Mesendoderm (in vitro differentiated cells): ENCODE results near the gene TRPV5.

ENCODE experiments used
- DNase-seq: peaks from one replicate; pipeline ENCODE4 v3.0.0; 2013
- H2AK5ac ChIP-seq: 2 replicates; pipeline ENCODE4 v1.6.1; 2013; ENCODE audit warnings: low read length, inconsistent platforms
- H2BK120ac ChIP-seq: 2 replicates; pipeline ENCODE4 v1.6.1; 2013; ENCODE audit warnings: low read depth, mild to moderate bottlenecking, low read length, moderate library complexity, mixed read lengths
- H2BK15ac ChIP-seq: replicated peaks from 2 replicates; pipeline ENCODE4 v1.6.1; 2013; ENCODE audit warnings: low read depth, mild to moderate bottlenecking, moderate library complexity
- H2BK5ac ChIP-seq: 2 replicates; pipeline ENCODE4 v1.6.1; 2013; ENCODE audit warnings: low read length, inconsistent platforms
- H3K18ac ChIP-seq: 2 replicates; pipeline ENCODE4 v1.6.1; 2013; ENCODE audit warnings: mild to moderate bottlenecking, low read length, mixed read lengths
- H3K23ac ChIP-seq: one replicate; pipeline ENCODE4 v1.6.1; 2013; ENCODE audit warnings: low read length
- H3K27ac ChIP-seq: 2 replicates; pipeline ENCODE4 v1.5.1; 2013; ENCODE audit warnings: low read depth, mild to moderate bottlenecking, inconsistent platforms, low read length, moderate library complexity
- H3K27me3 ChIP-seq: 2 replicates; pipeline ENCODE4 v1.6.1; 2013; ENCODE audit warnings: low read length, control low read depth, mild to moderate bottlenecking, inconsistent platforms; ENCODE audit not compliant: insufficient read depth, poor library complexity
- H3K36me3 ChIP-seq: 2 replicates; pipeline ENCODE4 v1.6.1; 2013; ENCODE audit warnings: low read length, inconsistent platforms; ENCODE audit not compliant: control insufficient read depth, insufficient read depth
- H3K4ac ChIP-seq: one replicate; pipeline ENCODE4 v1.6.1; 2013; ENCODE audit warnings: low read depth, mild to moderate bottlenecking, low read length, moderate library complexity
- H3K4me1 ChIP-seq: 2 replicates; pipeline ENCODE4 v1.6.1; 2013; ENCODE audit warnings: low read depth, low read length, inconsistent platforms; ENCODE audit not compliant: control insufficient read depth
- H3K4me2 ChIP-seq: 2 replicates; pipeline ENCODE4 v1.6.1; 2013; ENCODE audit warnings: low read length
- H3K4me3 ChIP-seq: 2 replicates; pipeline ENCODE4 v1.5.1; 2013; ENCODE audit warnings: mild to moderate bottlenecking, low read length
- H3K56ac ChIP-seq: one replicate; pipeline ENCODE4 v1.6.1; 2013; ENCODE audit warnings: low read length
- H3K79me1 ChIP-seq: 2 replicates; pipeline ENCODE4 v1.6.1; 2013; ENCODE audit warnings: low read length, inconsistent platforms
- H3K79me2 ChIP-seq: 2 replicates; pipeline ENCODE4 v1.6.1; 2013; ENCODE audit warnings: mild to moderate bottlenecking, low read length; ENCODE audit not compliant: control insufficient read depth, insufficient read depth
- H3K9ac ChIP-seq: 2 replicates; pipeline ENCODE4 v1.6.1; 2013; ENCODE audit warnings: low read length, inconsistent platforms
- H4K5ac ChIP-seq: one replicate; pipeline ENCODE4 v1.6.1; 2013; ENCODE audit warnings: low read length
- H4K8ac ChIP-seq: one replicate; pipeline ENCODE4 v1.6.1; 2013; ENCODE audit warnings: low read depth, mild to moderate bottlenecking, control low read depth, low read length, moderate library complexity
- WGBS: extraction: QIAGEN DNeasy Blood & Tissue Kit; methylation state at CpG from one replicate; pipeline ENCODE4 v1.1.7; 2013; ENCODE audit warnings: low lambda C conversion rate, missing lambda C conversion rate; ENCODE audit not compliant: insufficient coverage; ENCODE audit errors: extremely low coverage; 5-methylcytosine and 5-hydroxymethylcytosine counted together

Gene TRPV5

GRCh38 chr7:142923391-142923790, 10.2 kb downstream of the TRPV5 start:
- no CpG with 5 or more reads among the region's 2 CpGs for WGBS

DNA sequence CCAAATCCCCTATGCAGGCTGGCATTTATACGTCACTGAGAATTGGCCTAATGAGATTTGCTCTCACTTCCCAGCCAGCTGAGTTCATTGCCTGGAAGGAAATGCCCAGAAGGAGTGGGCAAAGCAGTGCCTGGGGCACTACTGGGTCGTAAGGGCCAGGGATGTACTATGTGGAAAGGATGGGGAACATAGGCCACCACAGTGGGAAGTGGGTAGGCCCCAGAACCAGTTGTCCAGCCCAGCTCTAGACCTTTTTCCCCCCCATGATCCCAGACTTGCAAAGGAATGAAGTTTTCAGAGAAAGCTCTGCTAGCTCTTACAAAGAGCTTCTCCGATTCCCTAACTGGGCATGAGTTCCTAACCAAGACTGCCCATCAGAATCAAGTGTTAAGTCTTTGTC, 13.9 kb downstream of the TRPV5 start:
- H3K18ac ChIP-seq: no peak overlapping the region
- H3K9ac ChIP-seq: no peak overlapping the region
- no peaks in the 10 kb centered on the region for H3K36me3 ChIP-seq
- H2AK5ac ChIP-seq: no peak overlapping the region
- no peaks in the 10 kb centered on the region for H3K79me1 ChIP-seq
- H3K27me3 ChIP-seq: no peaks in the 10 kb centered on the region
- H3K23ac ChIP-seq: no peak overlapping the region
- H3K56ac ChIP-seq: no peak overlapping the region
- no peak overlapping the region for H2BK5ac ChIP-seq
- WGBS: no CpG with 5 or more reads among the region's 3 CpGs
- no peaks in the 10 kb centered on the region for H3K79me2 ChIP-seq
- H3K4me2 ChIP-seq: no peak overlapping the region
- no peak overlapping the region for H2BK120ac ChIP-seq
- no peak overlapping the region for H4K5ac ChIP-seq
- H2BK15ac ChIP-seq: no peak overlapping the region
- no peak overlapping the region for H3K27ac ChIP-seq
- H3K4ac ChIP-seq: no peak overlapping the region
- no peak overlapping the region for H4K8ac ChIP-seq
- H3K4me3 ChIP-seq: no peak overlapping the region
- no peak for DNase-seq
- H3K4me1 ChIP-seq: no peaks in the 10 kb centered on the region

More at GRCh38 chr7:142923391-142923790, 10.2 kb downstream of the TRPV5 start:
- H3K27ac ChIP-seq: no peak overlapping the region
- no peak overlapping the region for H2BK5ac ChIP-seq
- H3K56ac ChIP-seq: no peak overlapping the region
- no peak overlapping the region for H3K18ac ChIP-seq
- no peak overlapping the region for H2BK15ac ChIP-seq
- H3K9ac ChIP-seq: no peak overlapping the region
- no peaks in the 10 kb centered on the region for H3K36me3 ChIP-seq
- H2BK120ac ChIP-seq: no peak overlapping the region
- no peak overlapping the region for H3K4me3 ChIP-seq
- H4K5ac ChIP-seq: no peak overlapping the region
- no peaks in the 10 kb centered on the region for H3K79me2 ChIP-seq
- no peak overlapping the region for H2AK5ac ChIP-seq
- no peak overlapping the region for H3K4me2 ChIP-seq
- H3K23ac ChIP-seq: no peak overlapping the region
- no peaks in the 10 kb centered on the region for H3K4me1 ChIP-seq
- no peak overlapping the region for H3K4ac ChIP-seq
- no peaks in the 10 kb centered on the region for H3K79me1 ChIP-seq
- H3K27me3 ChIP-seq: no peaks in the 10 kb centered on the region
- no peak for DNase-seq
- H4K8ac ChIP-seq: no peak overlapping the region

DNA sequence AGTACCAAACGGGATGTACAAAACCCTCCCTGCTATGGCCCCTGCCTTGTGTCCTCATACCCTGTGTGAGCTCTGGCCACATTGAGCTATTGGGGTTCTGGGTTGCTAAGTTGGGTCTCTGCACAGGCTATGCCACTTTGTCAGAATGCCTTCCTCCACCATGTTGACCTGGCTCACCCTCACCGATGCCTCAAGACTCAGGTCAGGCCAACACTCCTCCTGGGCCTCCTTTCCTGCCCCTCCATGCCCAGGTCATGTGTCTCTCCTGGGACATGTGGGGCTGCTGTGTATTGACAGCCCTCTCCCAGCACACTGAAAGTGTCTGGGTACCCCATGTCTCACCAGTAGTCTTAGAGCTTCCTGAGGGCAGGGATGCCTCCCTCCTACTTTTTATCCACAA, 14.6 kb downstream of the TRPV5 start:
- H3K23ac ChIP-seq: no peak overlapping the region
- no peak for DNase-seq
- H3K9ac ChIP-seq: no peak overlapping the region
- no peaks in the 10 kb centered on the region for H3K36me3 ChIP-seq
- H4K5ac ChIP-seq: no peak overlapping the region
- H2BK15ac ChIP-seq: no peak overlapping the region
- no peak overlapping the region for H3K56ac ChIP-seq
- H3K27me3 ChIP-seq: no peaks in the 10 kb centered on the region
- H2BK120ac ChIP-seq: no peak overlapping the region
- H3K79me2 ChIP-seq: no peaks in the 10 kb centered on the region
- H2BK5ac ChIP-seq: no peak overlapping the region
- H3K4me3 ChIP-seq: no peak overlapping the region
- no peaks in the 10 kb centered on the region for H3K4me1 ChIP-seq
- no peak overlapping the region for H3K4me2 ChIP-seq
- no peak overlapping the region for H3K18ac ChIP-seq
- H3K4ac ChIP-seq: no peak overlapping the region
- H3K27ac ChIP-seq: no peak overlapping the region
- WGBS: no CpG with 5 or more reads among the region's 2 CpGs
- no peaks in the 10 kb centered on the region for H3K79me1 ChIP-seq
- no peak overlapping the region for H2AK5ac ChIP-seq
- no peak overlapping the region for H4K8ac ChIP-seq

DNA sequence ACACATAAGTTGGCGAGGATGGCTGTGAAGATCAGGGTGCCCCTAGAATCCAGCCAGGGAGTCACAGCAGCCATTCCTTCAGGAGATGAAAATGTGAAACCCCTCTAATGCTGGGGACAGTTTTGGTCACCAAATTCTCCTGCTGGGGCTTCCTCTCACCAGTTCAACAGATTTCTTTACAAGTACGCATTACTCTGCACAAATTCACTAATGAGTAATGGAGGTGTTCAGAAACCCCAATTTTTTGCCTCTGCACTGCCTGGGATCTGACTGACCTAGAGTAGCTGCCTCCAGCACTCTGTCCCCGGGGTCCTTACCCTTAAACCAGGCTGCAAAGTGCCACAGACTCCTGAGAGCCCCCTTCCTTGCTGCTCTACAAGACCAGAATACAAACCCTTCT, 16.1 kb downstream of the TRPV5 start:
- H3K23ac ChIP-seq: no peak overlapping the region
- no peak overlapping the region for H4K5ac ChIP-seq
- H2BK5ac ChIP-seq: no peak overlapping the region
- no peaks in the 10 kb centered on the region for H3K27me3 ChIP-seq
- H3K4ac ChIP-seq: no peak overlapping the region
- H4K8ac ChIP-seq: no peak overlapping the region
- no CpG with 5 or more reads among the region's 3 CpGs for WGBS
- H3K36me3 ChIP-seq: no peaks in the 10 kb centered on the region
- no peak overlapping the region for H3K56ac ChIP-seq
- no peak overlapping the region for H2BK120ac ChIP-seq
- no peak overlapping the region for H3K18ac ChIP-seq
- H3K9ac ChIP-seq: no peak overlapping the region
- no peak overlapping the region for H3K4me2 ChIP-seq
- no peak overlapping the region for H3K27ac ChIP-seq
- no peak overlapping the region for H3K4me3 ChIP-seq
- H2BK15ac ChIP-seq: no peak overlapping the region
- no peaks in the 10 kb centered on the region for H3K79me2 ChIP-seq
- no peaks in the 10 kb centered on the region for H3K79me1 ChIP-seq
- no peak for DNase-seq
- H3K4me1 ChIP-seq: no peaks in the 10 kb centered on the region
- H2AK5ac ChIP-seq: no peak overlapping the region

GRCh38 chr7:142916508-142916907, 17.0 kb downstream of the TRPV5 start:
- Histone ChIP-seq H3K4ac (no peak overlapping the region), H3K4me3 (no peak overlapping the region), H3K27me3 (no peaks in the 10 kb centered on the region), H3K79me1 (no peaks in the 10 kb centered on the region), H3K56ac (no peak overlapping the region), H2BK5ac (no peak overlapping the region), H3K79me2 (no peaks in the 10 kb centered on the region), H4K8ac (no peak overlapping the region), H2BK120ac (no peak overlapping the region), H2AK5ac (no peak overlapping the region), H4K5ac (no peak overlapping the region), H3K4me1 (no peaks in the 10 kb centered on the region), H3K23ac (no peak overlapping the region), H2BK15ac (no peak overlapping the region), H3K4me2 (no peak overlapping the region), H3K27ac (no peak overlapping the region), H3K9ac (no peak overlapping the region), H3K18ac (no peak overlapping the region), H3K36me3 (no peaks in the 10 kb centered on the region)
- WGBS: no CpG with 5 or more reads among the region's 2 CpGs
- DNase-seq: no peak

DNA sequence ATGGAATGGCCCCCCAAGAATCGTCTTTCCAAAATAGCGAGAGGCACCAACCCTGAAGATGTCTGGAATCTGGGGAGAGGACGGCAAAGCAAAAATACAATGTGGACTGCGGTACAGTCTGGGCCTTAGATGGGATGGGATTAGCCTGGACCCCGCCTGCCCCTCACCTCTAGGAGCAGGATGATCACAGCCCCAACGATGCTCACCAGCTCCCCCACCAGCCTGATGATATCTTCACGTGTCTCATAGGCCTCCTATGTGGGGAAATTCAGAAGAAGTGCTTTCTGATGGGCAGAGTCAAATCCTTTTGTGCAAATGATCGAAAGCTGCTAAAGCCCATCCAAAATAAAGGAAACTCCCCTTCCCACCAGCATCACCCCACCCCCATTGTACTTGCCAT, 18.2 kb downstream of the TRPV5 start:
- H3K36me3 ChIP-seq: no peaks in the 10 kb centered on the region
- DNase-seq: no peak
- no peaks in the 10 kb centered on the region for H3K27me3 ChIP-seq
- H2AK5ac ChIP-seq: no peak overlapping the region
- H3K4ac ChIP-seq: no peak overlapping the region
- no peak overlapping the region for H3K4me3 ChIP-seq
- no CpG with 5 or more reads among the region's 8 CpGs for WGBS
- no peak overlapping the region for H3K18ac ChIP-seq
- no peaks in the 10 kb centered on the region for H3K79me2 ChIP-seq
- H2BK5ac ChIP-seq: no peak overlapping the region
- H2BK120ac ChIP-seq: no peak overlapping the region
- no peak overlapping the region for H3K9ac ChIP-seq
- no peak overlapping the region for H2BK15ac ChIP-seq
- H3K4me1 ChIP-seq: no peaks in the 10 kb centered on the region
- H3K4me2 ChIP-seq: no peak overlapping the region
- no peak overlapping the region for H3K23ac ChIP-seq
- H3K27ac ChIP-seq: no peak overlapping the region
- H3K56ac ChIP-seq: no peak overlapping the region
- no peak overlapping the region for H4K5ac ChIP-seq
- no peaks in the 10 kb centered on the region for H3K79me1 ChIP-seq
- no peak overlapping the region for H4K8ac ChIP-seq
